Caco-2 (cell line): Measurements from ENCODE around the gene UBE2E1. TPM values are rescaled to one million over a fixed set of nuclear protein-coding genes. Genes with fewer than 3 reads are reported as not detected.

Source experiments
- BruUV-seq: library from RNA; stranded (reverse); fragments of 400-500 nt; replicated peaks from 2 replicates; lab custom pipeline; 2021; lab: Mats Ljungman, UMichigan
- CTCF ChIA-PET: fragments of 300-600 bp; sonication (Branson Sonifier 250); formaldehyde crosslinking; loops from one replicate; lab custom pipeline; 2022; ENCODE audit warnings: antibody characterized with exemption; lab: Charles Lee
- POLR2A ChIA-PET: fragments of 300-600 bp; sonication (Branson Sonifier 250); formaldehyde crosslinking; loops from one replicate; lab custom pipeline; 2022; ENCODE audit warnings: antibody characterized with exemption; lab: Charles Lee
- DNase-seq, 2 experiments: peaks; one replicate each; pipeline versions ENCODE4 v3.0.0 to v3.0.0-alpha.2; 2020 to 2022
- H3K27me3 ChIP-seq: replicated peaks from 2 replicates; pipeline ENCODE4 v1.6.0; 2011; ENCODE audit warnings: low read length; ENCODE audit not compliant: control insufficient read depth, insufficient read depth
- H3K36me3 ChIP-seq: 2 replicates; pipeline ENCODE4 v1.5.1; 2011; ENCODE audit warnings: low read length; ENCODE audit not compliant: control insufficient read depth, insufficient read depth
- H3K4me1 ChIP-seq: fragments of 250-450 bp; sonication (Bioruptor Pico); 2 replicates; pipeline ENCODE4 v1.5.1; 2020; ENCODE audit warnings: mild to moderate bottlenecking
- H3K4me3 ChIP-seq: 2 replicates; pipeline ENCODE4 v1.5.1; 2011; ENCODE audit warnings: low read depth, mild to moderate bottlenecking, control low read depth, low read length
- H3K9me3 ChIP-seq: fragments of 250-450 bp; sonication (Bioruptor Pico); 2 replicates; pipeline ENCODE4 v1.5.1; 2020; ENCODE audit warnings: mild to moderate bottlenecking, moderate library complexity
- H3K27ac Mint-ChIP-seq: one replicate; pipeline ENCODE4 v1.8.0; 2022; ENCODE audit warnings: mixed read lengths; ENCODE audit not compliant: unreplicated experiment
- H3K27me3 Mint-ChIP-seq: one replicate; pipeline ENCODE4 v1.8.0; 2022; ENCODE audit warnings: mixed read lengths; ENCODE audit not compliant: insufficient read depth, unreplicated experiment
- H3K36me3 Mint-ChIP-seq: one replicate; pipeline ENCODE4 v1.8.0; 2022; ENCODE audit warnings: mild to moderate bottlenecking, mixed read lengths; ENCODE audit not compliant: insufficient read depth, unreplicated experiment
- H3K4me1 Mint-ChIP-seq: one replicate; pipeline ENCODE4 v1.8.0; 2022; ENCODE audit warnings: low read depth, mixed read lengths; ENCODE audit not compliant: unreplicated experiment
- H3K4me3 Mint-ChIP-seq: one replicate; pipeline ENCODE4 v1.8.0; 2022; ENCODE audit warnings: mild to moderate bottlenecking, moderate library complexity, mixed read lengths; ENCODE audit not compliant: unreplicated experiment
- H3K9me3 Mint-ChIP-seq: one replicate; pipeline ENCODE4 v1.8.0; 2022; ENCODE audit warnings: mixed read lengths; ENCODE audit not compliant: unreplicated experiment
- intact Hi-C: fragments of 100-400 bp; cut with micrococcal nuclease; formaldehyde crosslinking; loops from one replicate; pipeline ENCODE4 v1.10.0; 2022; ENCODE audit not compliant: unreplicated experiment
- total RNA-seq: library from RNA; stranded (reverse); gene quantifications from 2 replicates; pipeline ENCODE4 v1.2.3, GENCODE V29; 2022
- TF ChIP-seq, protein P1 (sequence below), 2 experiments: fragments of 200-600 bp in 1 of 2; IDR thresholded peaks; 1 replicate in 1 of 2; 2 replicates in 1 of 2; pipeline versions ENCODE4 v1.5.1 to v1.8.0; 2011 to 2022; ENCODE audit warnings: antibody characterized with exemption in 1 of 2, control low read depth in 1 of 2, inconsistent platforms in 1 of 2, low read depth in 1 of 2, low read length in 1 of 2, mild to moderate bottlenecking in 1 of 2, moderate library complexity in 1 of 2; ENCODE audit not compliant: insufficient read depth in 1 of 2, severe bottlenecking in 1 of 2, unreplicated experiment in 1 of 2

The UBE2E1 gene
- total RNA-seq, 1 experiment from 2014 or later = 104 TPM

DNA sequence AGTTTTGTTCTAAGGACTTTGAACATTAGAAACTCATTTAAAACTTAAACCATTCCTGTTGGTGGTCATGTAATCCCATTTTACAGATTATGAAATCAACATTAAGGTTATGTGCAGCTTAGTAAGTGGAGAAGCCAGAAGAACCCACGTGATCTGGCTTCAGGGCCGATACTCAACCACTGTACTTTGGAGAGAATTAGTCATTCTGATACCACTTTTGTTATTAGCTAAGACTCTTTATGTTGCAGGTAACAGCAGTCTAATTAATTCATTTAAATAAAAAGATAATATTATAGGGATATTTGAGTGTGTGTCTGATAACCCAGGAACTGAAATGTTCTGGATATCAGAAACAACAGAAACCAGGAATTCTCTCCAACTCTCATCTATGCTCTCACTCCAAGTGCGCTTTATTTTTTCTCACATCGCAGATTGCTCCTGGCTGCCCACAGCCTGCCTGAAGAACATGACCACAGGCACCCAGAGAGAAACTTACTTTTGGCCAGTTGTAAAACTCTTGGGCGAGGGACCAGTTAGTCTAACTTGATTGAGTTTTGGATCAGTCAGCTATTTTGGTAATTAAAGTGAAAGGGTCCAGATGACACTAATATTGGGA lies 25.2 kb downstream of the UBE2E1 start:
- CTCF ChIA-PET = no interaction called here
- Histone ChIP-seq H3K4me1 (no peaks in the 10 kb centered on the region), H3K36me3 (no peaks in the 10 kb centered on the region; the same call in 1 of the 2 replicates), H3K27me3 (no peaks in the 10 kb centered on the region), H3K9me3 (no peaks in the 10 kb centered on the region), H3K4me3 (no peak overlapping the region)
- DNase-seq = no peak
- TF ChIP-seq, protein P1, sequence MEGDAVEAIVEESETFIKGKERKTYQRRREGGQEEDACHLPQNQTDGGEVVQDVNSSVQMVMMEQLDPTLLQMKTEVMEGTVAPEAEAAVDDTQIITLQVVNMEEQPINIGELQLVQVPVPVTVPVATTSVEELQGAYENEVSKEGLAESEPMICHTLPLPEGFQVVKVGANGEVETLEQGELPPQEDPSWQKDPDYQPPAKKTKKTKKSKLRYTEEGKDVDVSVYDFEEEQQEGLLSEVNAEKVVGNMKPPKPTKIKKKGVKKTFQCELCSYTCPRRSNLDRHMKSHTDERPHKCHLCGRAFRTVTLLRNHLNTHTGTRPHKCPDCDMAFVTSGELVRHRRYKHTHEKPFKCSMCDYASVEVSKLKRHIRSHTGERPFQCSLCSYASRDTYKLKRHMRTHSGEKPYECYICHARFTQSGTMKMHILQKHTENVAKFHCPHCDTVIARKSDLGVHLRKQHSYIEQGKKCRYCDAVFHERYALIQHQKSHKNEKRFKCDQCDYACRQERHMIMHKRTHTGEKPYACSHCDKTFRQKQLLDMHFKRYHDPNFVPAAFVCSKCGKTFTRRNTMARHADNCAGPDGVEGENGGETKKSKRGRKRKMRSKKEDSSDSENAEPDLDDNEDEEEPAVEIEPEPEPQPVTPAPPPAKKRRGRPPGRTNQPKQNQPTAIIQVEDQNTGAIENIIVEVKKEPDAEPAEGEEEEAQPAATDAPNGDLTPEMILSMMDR (IDR thresholded peaks at IDR 0.05; ENCODE audit: insufficient read depth in 1 of 2, low read depth in 1 of 2, low read length in 1 of 2, severe bottlenecking in 1 of 2, unreplicated experiment in 1 of 2) = no peak
- Mint-ChIP-seq H3K27ac (no peak overlapping the region), H3K4me3 (no peak overlapping the region), H3K36me3 (peaks cover 18% of the 10 kb centered on the region), H3K9me3 (no peaks in the 10 kb centered on the region), H3K4me1 (no peaks in the 10 kb centered on the region), H3K27me3 (no peaks in the 10 kb centered on the region)
- POLR2A ChIA-PET = interaction anchor here (0.6 kb wide), 1 partner anchor 102 kb away, joined by 4 read pairs; no protein-coding TSS in a partner anchor
- BruUV-seq = no TSS peak
- intact Hi-C loops = no loop called here

DNA sequence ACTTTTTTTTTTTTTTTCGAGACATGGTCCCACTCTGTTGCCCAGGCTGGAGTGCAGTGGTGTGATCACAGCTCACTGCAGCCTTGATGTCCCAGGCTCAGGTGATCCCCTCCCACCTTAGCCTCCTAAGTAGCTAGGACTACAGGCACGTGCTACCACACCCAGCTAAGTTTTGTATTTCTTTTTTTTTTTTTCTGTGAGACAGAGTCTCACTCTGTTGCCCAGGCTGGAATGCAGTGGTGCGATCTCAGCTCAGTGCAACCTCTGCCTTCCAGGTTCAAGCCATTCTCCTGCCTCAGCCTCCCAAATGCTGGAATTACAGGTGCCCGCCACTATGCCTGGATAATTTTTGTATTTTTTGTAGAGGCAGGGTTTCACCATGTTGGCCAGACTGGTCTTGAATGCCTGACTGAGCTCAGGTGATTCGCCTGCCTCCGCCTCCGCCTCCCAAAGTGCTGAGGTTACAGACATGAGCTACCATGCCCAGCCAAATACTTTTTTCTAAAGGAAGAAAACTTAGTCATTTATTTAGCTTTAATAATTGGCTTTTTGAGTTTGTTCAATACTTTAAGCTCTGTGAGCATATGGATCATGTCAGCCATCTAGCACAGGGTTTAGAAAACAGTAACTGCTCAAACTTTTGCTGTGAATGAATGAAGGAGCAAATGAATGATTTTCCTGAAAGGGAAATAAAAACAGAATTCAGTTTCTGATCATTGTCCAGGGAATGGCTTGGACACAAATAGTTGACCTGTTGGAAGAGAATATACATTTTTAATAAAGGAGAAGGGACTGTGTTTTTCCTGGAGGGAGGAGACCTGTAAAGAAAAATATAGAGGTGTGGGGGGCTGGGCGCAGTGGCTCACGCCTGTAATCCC lies 26.0 kb downstream of the UBE2E1 start:
- POLR2A ChIA-PET = interaction anchor here (0.5 to 0.6 kb wide), 2 partner anchors 9 to 103 kb away, joined by 3 to 4 read pairs; no protein-coding TSS in a partner anchor
- H3K27ac Mint-ChIP-seq = no peak overlapping the region

DNA sequence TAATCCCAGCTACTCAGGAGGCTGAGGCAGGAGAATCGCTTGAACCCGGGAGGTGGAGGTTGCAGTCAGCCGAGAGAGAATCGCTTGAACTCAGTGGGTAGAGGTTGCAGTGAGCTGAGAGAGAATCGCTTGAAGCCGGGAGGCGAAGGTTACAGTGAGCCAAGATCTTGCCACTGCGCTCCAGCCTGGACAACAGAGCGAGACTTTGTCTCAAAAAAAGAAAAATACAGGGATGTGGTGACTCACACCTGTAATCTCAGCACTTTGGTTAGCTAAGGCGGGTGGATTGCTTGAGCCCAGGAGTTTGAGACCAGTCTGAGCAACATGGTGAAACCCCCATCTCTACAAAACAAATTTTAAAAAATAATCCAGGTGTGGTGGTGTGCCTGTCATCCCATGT lies 26.8 kb downstream of the UBE2E1 start:
- Histone ChIP-seq H3K27me3 (no peaks in the 10 kb centered on the region), H3K4me3 (no peak overlapping the region), H3K4me1 (no peaks in the 10 kb centered on the region), H3K36me3 (no peaks in the 10 kb centered on the region; the same call in 1 of the 2 replicates), H3K9me3 (no peaks in the 10 kb centered on the region)
- no peak overlapping the region for H3K4me3 Mint-ChIP-seq
- TF ChIP-seq, protein P1 (IDR thresholded peaks at IDR 0.05; ENCODE audit: insufficient read depth in 1 of 2, low read depth in 1 of 2, low read length in 1 of 2, severe bottlenecking in 1 of 2, unreplicated experiment in 1 of 2) = no peak
- no peak for DNase-seq
- ChIA-PET CTCF (no interaction called here), POLR2A (interaction anchor here (0.5 kb wide), 1 partner anchor 8 kb away, joined by 3 read pairs; no protein-coding TSS in a partner anchor)
- no peaks in the 10 kb centered on the region for H3K4me1 Mint-ChIP-seq
- H3K36me3 Mint-ChIP-seq = peaks cover 18% of the 10 kb centered on the region
- no TSS peak for BruUV-seq
- no peak overlapping the region for H3K27ac Mint-ChIP-seq
- H3K9me3 Mint-ChIP-seq = no peaks in the 10 kb centered on the region
- no peaks in the 10 kb centered on the region for H3K27me3 Mint-ChIP-seq
- intact Hi-C loops = no loop called here

More for the DNA sequence above, 26.0 kb downstream of the UBE2E1 start:
- intact Hi-C loops = no loop called here
- H3K36me3 ChIP-seq = no peaks in the 10 kb centered on the region; the same call in 1 of the 2 replicates
- H3K27me3 ChIP-seq = no peaks in the 10 kb centered on the region
- no peak overlapping the region for H3K4me3 Mint-ChIP-seq
- H3K27me3 Mint-ChIP-seq = no peaks in the 10 kb centered on the region
- no TSS peak for BruUV-seq
- no peaks in the 10 kb centered on the region for H3K4me1 ChIP-seq
- H3K4me3 ChIP-seq = no peak overlapping the region
- H3K9me3 ChIP-seq = no peaks in the 10 kb centered on the region
- CTCF ChIA-PET = no interaction called here
- no peak for DNase-seq
- TF ChIP-seq, protein P1 (IDR thresholded peaks at IDR 0.05; ENCODE audit: insufficient read depth in 1 of 2, low read depth in 1 of 2, low read length in 1 of 2, severe bottlenecking in 1 of 2, unreplicated experiment in 1 of 2) = no peak
- H3K4me1 Mint-ChIP-seq = no peaks in the 10 kb centered on the region
- H3K36me3 Mint-ChIP-seq = peaks cover 18% of the 10 kb centered on the region
- H3K9me3 Mint-ChIP-seq = no peaks in the 10 kb centered on the region
